Middle frontal gyrus (tissue), 1 donor: ENCODE data around the gene MST1.

ENCODE experiments used
- DNase-seq: peaks from one replicate; pipeline ENCODE4 v3.0.0-alpha.2; 2015; ENCODE audit warnings: low spot score; ENCODE audit errors: extremely low spot score

MST1 gene

GRCh38 chr3:49718858-49719213, 29.6 kb upstream of the MST1 start:
- DNase-seq, result no peak

GRCh38 chr3:49717959-49718857, 28.9 kb upstream of the MST1 start:
- no peak for DNase-seq

GRCh38 chr3:49717211-49717958, 28.1 kb upstream of the MST1 start:
- DNase-seq, result no peak

GRCh38 chr3:49716691-49717210, 27.5 kb upstream of the MST1 start:
- DNase-seq, result no peak

GRCh38 chr3:49716169-49716568, 26.9 kb upstream of the MST1 start:
- no peak for DNase-seq

GRCh38 chr3:49715611-49716121, 26.4 kb upstream of the MST1 start:
- no peak for DNase-seq

- DNase-seq, result no peak
Observed at GRCh38 chr3:49714728-49715550, 25.7 kb upstream of the MST1 start.

- DNase-seq, result no peak
Observed at GRCh38 chr3:49713336-49714105, 24.2 kb upstream of the MST1 start.

- no peak for DNase-seq
Observed at GRCh38 chr3:49712631-49713317, 23.5 kb upstream of the MST1 start.

GRCh38 chr3:49712166-49712565, 22.9 kb upstream of the MST1 start:
- DNase-seq, result no peak

- no peak for DNase-seq
Observed at GRCh38 chr3:49711489-49711888, 22.2 kb upstream of the MST1 start.

GRCh38 chr3:49709852-49710251, 20.6 kb upstream of the MST1 start:
- DNase-seq, result no peak

GRCh38 chr3:49707113-49707480, 17.8 kb upstream of the MST1 start:
- DNase-seq, result no peak

- no peak for DNase-seq
Observed at GRCh38 chr3:49706456-49707112, 17.3 kb upstream of the MST1 start.

- no peak for DNase-seq
Observed at GRCh38 chr3:49705390-49705960, 16.2 kb upstream of the MST1 start.

- DNase-seq, result no peak
Observed at GRCh38 chr3:49704629-49705028, 15.4 kb upstream of the MST1 start.

GRCh38 chr3:49703956-49704355, 14.7 kb upstream of the MST1 start:
- DNase-seq, result no peak

GRCh38 chr3:49703443-49703927, 14.2 kb upstream of the MST1 start:
- no peak for DNase-seq

- no peak for DNase-seq
Observed at GRCh38 chr3:49702672-49703071, 13.4 kb upstream of the MST1 start.
